ENCODE data around the gene PM20D1.

GRCh38 chr1:205809469-205809868 is 40.5 kb downstream of the PM20D1 start:
- TF ChIP-seq CTCF (IDR thresholded peaks at IDR 0.05) = no peak
- no peak for TF ChIP-seq EP300 (IDR thresholded peaks at IDR 0.05)
- no peak for TF ChIP-seq POLR2AphosphoS5 (IDR thresholded peaks at IDR 0.05)
